Stomach (tissue), 9 donors: Measurements from ENCODE around the gene SH3BGRL2. TPM values are rescaled to one million over a fixed set of nuclear protein-coding genes. Genes with fewer than 3 reads are reported as not detected.
A peak's percentile ranks its signal among the peaks of the same experiment; 100 is the strongest.

Experiments used
- DNase-seq, 2 donors: peaks; one replicate each; pipeline versions ENCODE4 v3.0.0 to v3.0.0-alpha.2; 2013 to 2019
- H3K27ac ChIP-seq, 5 donors: fragments of 200-600 bp in 4 of 5; sonication (generic) in 4 of 5; one replicate each; pipeline ENCODE4 v1.5.1; 2013 to 2019; ENCODE audit warnings: mild to moderate bottlenecking in 1 of 5, moderate library complexity in 1 of 5
- H3K27me3 ChIP-seq, 3 donors: fragments of 200-600 bp; sonication (generic); one replicate each; pipeline ENCODE4 v1.5.1; 2017 to 2019; ENCODE audit warnings: mixed run types in 1 of 3
- H3K36me3 ChIP-seq, 4 donors: fragments of 200-600 bp; sonication (generic); 1 replicate in 3 of 4; 2 replicates in 1 of 4; pipeline ENCODE4 v1.5.1; 2016 to 2019
- H3K4me1 ChIP-seq, 4 donors: fragments of 200-600 bp; sonication (generic); one replicate each; pipeline ENCODE4 v1.5.1; 2016 to 2019
- H3K4me3 ChIP-seq, 4 donors: fragments of 200-600 bp; sonication (generic) in 3 of 4; one replicate each; pipeline ENCODE4 v1.5.1; 2016 to 2019; ENCODE audit warnings: mild to moderate bottlenecking in 1 of 4
- H3K9me3 ChIP-seq, 4 donors: fragments of 200-600 bp; sonication (generic); one replicate each; pipeline ENCODE4 v1.5.1; 2016 to 2019
- CTCF ChIP-seq, 7 experiments: fragments of 450-650 bp in 4 of 7; fragments of 200-600 bp in 3 of 7; sonication (generic) in 3 of 7; IDR thresholded peaks; one replicate each; pipeline ENCODE4 v1.5.1; 2016 to 2019; ENCODE audit warnings: antibody characterized with exemption in 7 of 7, control low read depth in 2 of 7, mild to moderate bottlenecking in 1 of 7
- EP300 ChIP-seq: sonication (generic); formaldehyde crosslinking; IDR thresholded peaks from one replicate; pipeline ENCODE4 v1.6.1; 2017; ENCODE audit warnings: antibody characterized with exemption
- POLR2A ChIP-seq, 4 donors: fragments of 450-650 bp; IDR thresholded peaks; one replicate each; pipeline ENCODE4 v1.6.1; 2016; ENCODE audit warnings: antibody characterized with exemption in 4 of 4, control low read depth in 2 of 4, mild to moderate bottlenecking in 1 of 4, moderate library complexity in 1 of 4
- POLR2AphosphoS5 ChIP-seq, 3 donors: sonication (generic); formaldehyde crosslinking; IDR thresholded peaks; one replicate each; pipeline ENCODE4 v1.6.1; 2016; ENCODE audit warnings: antibody characterized with exemption in 3 of 3
- WGBS, 5 donors: extraction: QIAGEN DNeasy Blood & Tissue Kit in 3 of 5; methylation state at CpG; one replicate each; pipeline versions ENCODE4 v1.1.5 to v1.1.7; 2013 to 2018; 5-methylcytosine and 5-hydroxymethylcytosine counted together
- intact Hi-C: fragments of 100-400 bp; cut with DNase I; formaldehyde crosslinking; loops from one replicate; pipeline ENCODE4 v1.15.1; 2023; ENCODE audit warnings: low total_unique reads
- polyA plus RNA-seq, 3 donors: library from polyadenylated mRNA; stranded (reverse); fragments of 200-250 nt; gene quantifications; one replicate each; pipeline ENCODE4 v1.2.3, GENCODE V29; 2013
- total RNA-seq, 5 donors: library from RNA; depleted of rRNA; stranded (reverse); fragments of >200 nt; gene quantifications; one replicate each; pipeline versions ENCODE4 v1.1.0 to v1.2.3, GENCODE V29; 2014 to 2016
- donor health status: healthy with polysubstance abuse.
- donor health status: Bipolar disorder and iron deficiency.
- donor health status: healthy.

Gene SH3BGRL2
- total and polyA plus RNA-seq, 8 donors: 14.8 to 225 (median 33.3) TPM

GRCh38 chr6:79607000-79607399, 24.1 kb upstream of the SH3BGRL2 start:
- no peak overlapping the region for H3K4me3 ChIP-seq
- no peaks in the 10 kb centered on the region for H3K36me3 ChIP-seq
- no peaks in the 10 kb centered on the region for H3K9me3 ChIP-seq
- peak overlapping the region in 2 of 5 donors; percentile 66 to 72 for H3K27ac ChIP-seq
- intact Hi-C loops: no loop called here
- DNase-seq: no peak
- 45 to 64% (median 55%) methylated on average over 3 of the region's 3 CpGs for WGBS, 5 donors
- H3K27me3 ChIP-seq: no peaks in the 10 kb centered on the region
- TF ChIP-seq POLR2A (IDR thresholded peaks at IDR 0.05) (no peak), POLR2AphosphoS5 (IDR thresholded peaks at IDR 0.05) (no peak), CTCF (IDR thresholded peaks at IDR 0.05) (no peak), EP300 (no peak)
- peaks cover 0 to 36% (median 13%) of the 10 kb centered on the region in 4 donors for H3K4me1 ChIP-seq

- intact Hi-C loops: no loop called here
- Histone ChIP-seq H3K36me3 (no peaks in the 10 kb centered on the region), H3K4me1 (peaks cover 10 to 48% (median 16%) of the 10 kb centered on the region in 4 donors), H3K27ac (peak overlapping the region; percentile 25 to 72 (median 56)), H3K27me3 (no peaks in the 10 kb centered on the region), H3K9me3 (no peaks in the 10 kb centered on the region), H3K4me3 (no peak overlapping the region)
- 31 to 56% (median 46%) methylated on average over 3 of the region's 3 CpGs for WGBS, 5 donors
- TF ChIP-seq POLR2AphosphoS5 (IDR thresholded peaks at IDR 0.05) (peak in 2 of 3 donors; percentile 55 to 71), POLR2A (IDR thresholded peaks at IDR 0.05) (no peak), CTCF (IDR thresholded peaks at IDR 0.05) (no peak), EP300 (no peak)
- peak; percentile 41 to 88 for DNase-seq
Observed at GRCh38 chr6:79608334-79609224, 22.6 kb upstream of the SH3BGRL2 start.

- intact Hi-C loops: no loop called here
- Histone ChIP-seq H3K36me3 (no peaks in the 10 kb centered on the region), H3K4me3 (no peak overlapping the region), H3K27me3 (no peaks in the 10 kb centered on the region), H3K27ac (peak overlapping the region in 3 of 5 donors; percentile 66 to 86 (median 72)), H3K4me1 (peaks cover 12 to 49% (median 20%) of the 10 kb centered on the region in 4 donors), H3K9me3 (no peaks in the 10 kb centered on the region)
- TF ChIP-seq POLR2A (IDR thresholded peaks at IDR 0.05): no peak
- TF ChIP-seq CTCF (IDR thresholded peaks at IDR 0.05): no peak
- no peak for TF ChIP-seq POLR2AphosphoS5 (IDR thresholded peaks at IDR 0.05)
- no peak for TF ChIP-seq EP300
- 41 to 74% (median 47%) methylated on average over 3 of the region's 3 CpGs for WGBS, 5 donors
- DNase-seq: no peak
Observed at GRCh38 chr6:79609225-79609595, 21.9 kb upstream of the SH3BGRL2 start.

GRCh38 chr6:79610306-79611009, 20.7 kb upstream of the SH3BGRL2 start:
- TF ChIP-seq POLR2AphosphoS5 (IDR thresholded peaks at IDR 0.05): no peak
- H3K36me3 ChIP-seq: no peaks in the 10 kb centered on the region
- no peaks in the 10 kb centered on the region for H3K27me3 ChIP-seq
- no peak overlapping the region for H3K4me3 ChIP-seq
- no peaks in the 10 kb centered on the region for H3K9me3 ChIP-seq
- WGBS, 5 donors: 37 to 61% (median 57%) methylated on average over 5 of the region's 5 CpGs
- DNase-seq: no peak
- peaks cover 13 to 57% (median 27%) of the 10 kb centered on the region in 4 donors for H3K4me1 ChIP-seq
- H3K27ac ChIP-seq: peak overlapping the region in 3 of 5 donors; percentile 50 to 72 (median 66)
- intact Hi-C loops: no loop called here
